Thyroid gland (tissue), 4 donors: Measurements from ENCODE around the gene POLE3. TPM values are rescaled to one million over a fixed set of nuclear protein-coding genes. Genes with fewer than 3 reads are reported as not detected.

Source experiments
- DNase-seq, 2 donors: peaks; one replicate each; pipeline ENCODE4 v3.0.0-alpha.2; 2019
- H3K27ac ChIP-seq, 3 donors: fragments of 200-600 bp; sonication (generic); 1 replicate in 2 of 3; 2 replicates in 1 of 3; pipeline ENCODE4 v1.5.1; 2016 to 2019; ENCODE audit warnings: mild to moderate bottlenecking in 1 of 3, moderate library complexity in 1 of 3
- H3K27me3 ChIP-seq: fragments of 200-600 bp; sonication (generic); one replicate; pipeline ENCODE4 v1.5.1; 2019
- H3K36me3 ChIP-seq, 2 donors: fragments of 200-600 bp; sonication (generic); one replicate each; pipeline ENCODE4 v1.5.1; 2016 to 2019
- H3K4me1 ChIP-seq, 2 donors: fragments of 200-600 bp; sonication (generic); one replicate each; pipeline ENCODE4 v1.5.1; 2017 to 2019
- H3K4me3 ChIP-seq, 3 donors: fragments of 200-600 bp; sonication (generic); replicated peaks in 1 of 3; 1 replicate in 2 of 3; 2 replicates in 1 of 3; pipeline ENCODE4 v1.5.1; 2016; ENCODE audit warnings: mild to moderate bottlenecking in 1 of 3
- H3K9me3 ChIP-seq: fragments of 200-600 bp; sonication (generic); one replicate; pipeline ENCODE4 v1.5.1; 2017
- CTCF ChIP-seq, 6 experiments: fragments of 200-600 bp in 3 of 6; fragments of 450-650 bp in 3 of 6; sonication (generic) in 3 of 6; IDR thresholded peaks; one replicate each; pipeline ENCODE4 v1.5.1; 2016 to 2019; ENCODE audit warnings: antibody characterized with exemption in 6 of 6, mild to moderate bottlenecking in 2 of 6, inconsistent platforms in 1 of 6, moderate library complexity in 1 of 6
- POLR2A ChIP-seq, 2 donors: fragments of 450-650 bp; IDR thresholded peaks; one replicate each; pipeline ENCODE4 v1.6.1; 2017; ENCODE audit warnings: antibody characterized with exemption in 2 of 2, mild to moderate bottlenecking in 2 of 2, moderate library complexity in 1 of 2
- WGBS, 2 donors: methylation state at CpG; one replicate each; pipeline ENCODE4 v1.1.5; 2017; 5-methylcytosine and 5-hydroxymethylcytosine counted together
- intact Hi-C: fragments of 100-400 bp; cut with DNase I; formaldehyde crosslinking; loops from one replicate; pipeline ENCODE4 v1.15.1; 2023
- total RNA-seq, 4 donors: library from RNA; depleted of rRNA; stranded (reverse); fragments of >200 nt; gene quantifications; one replicate each; pipeline ENCODE4 v1.2.3, GENCODE V29; 2016

Gene POLE3
- 10 to 100 TPM; 29.2 to 54.9 (median 33.5) TPM for total RNA-seq

DNA sequence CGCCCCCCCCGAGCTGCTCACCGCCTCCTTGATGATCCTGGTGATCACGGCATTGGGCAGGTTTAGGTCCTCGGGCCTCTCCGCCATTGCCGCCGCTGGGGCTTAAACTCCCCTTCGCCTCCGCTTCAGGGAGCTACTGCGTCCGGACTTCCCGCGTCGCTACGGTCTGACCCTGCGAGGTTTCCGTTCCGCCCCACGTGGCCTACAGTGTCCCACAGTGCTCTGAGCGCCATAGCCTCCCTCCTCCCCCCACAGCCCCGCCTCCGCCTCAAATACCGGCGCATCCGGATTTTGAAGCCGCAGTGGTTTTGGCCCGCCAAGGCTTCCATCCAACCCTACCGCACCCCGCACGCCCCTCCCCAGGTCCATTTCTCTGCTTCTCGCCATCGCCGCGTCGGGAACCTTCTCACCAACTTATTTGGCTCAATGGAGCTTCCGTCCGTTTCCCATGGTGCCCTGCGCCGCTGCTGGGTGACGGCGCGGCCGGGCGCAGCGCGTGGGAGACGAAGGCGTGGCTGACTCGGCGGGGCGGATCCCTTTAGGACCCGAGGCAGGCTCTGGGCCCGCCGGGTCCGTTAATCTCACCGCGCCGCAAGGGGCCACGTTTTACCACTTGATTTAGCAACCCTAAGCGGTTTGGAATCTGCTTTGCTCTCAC is at the start of gene POLE3, which contains the start of gene C9orf43:
Gene POLE3 (minus strand): TSS at position 469 of the 658 bp plus-strand sequence. CDS start 382 bp downstream, at position 87.
Gene C9orf43 (plus strand): TSS at position 541 of the 658 bp plus-strand sequence. CDS start 2,747 bp downstream, outside the sequence.
- no peaks in the 10 kb centered on the region for H3K27me3 ChIP-seq
- DNase-seq = peak; percentile 94 to 95
- H3K36me3 ChIP-seq = peaks cover 10 to 11% of the 10 kb centered on the region in 2 donors
- peak within 1 kb of the TSS; percentile 97 to 99 (median 99) for H3K27ac ChIP-seq
- 0% methylated on average over 46 to 53 of the region's 61 CpGs for WGBS, 2 donors
- H3K4me3 ChIP-seq = peak within 1 kb of the TSS; percentile 67 to 79 (median 67)
- H3K4me1 ChIP-seq = peaks cover 6 to 11% of the 10 kb centered on the region in 2 donors
- intact Hi-C loops = no loop called here
- no peaks in the 10 kb centered on the region for H3K9me3 ChIP-seq
- peak in 1 of 2 donors; percentile 88 for TF ChIP-seq POLR2A (IDR thresholded peaks at IDR 0.05)
- TF ChIP-seq CTCF (IDR thresholded peaks at IDR 0.05) = peak in 1 of 6 experiments; percentile 27

DNA sequence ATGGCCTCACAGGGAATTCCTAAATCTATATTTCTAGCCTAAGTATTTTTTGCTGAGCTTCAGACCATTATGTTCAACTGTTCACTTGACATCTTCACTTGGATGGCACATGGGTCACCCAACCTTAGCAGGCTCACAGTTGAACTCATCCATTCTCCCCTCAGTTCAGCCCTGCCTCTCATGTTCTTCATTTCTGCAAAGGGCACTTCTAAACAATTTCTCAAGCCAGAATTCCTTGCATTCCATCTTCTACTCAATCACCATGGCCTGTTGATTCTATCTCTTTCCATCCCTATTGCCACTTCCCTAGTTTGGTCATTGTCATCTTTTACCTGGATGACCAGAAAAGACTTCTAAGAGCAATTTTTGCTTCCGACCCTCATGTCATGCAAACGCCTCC is 45.8 kb upstream of the POLE3 start:
- Histone ChIP-seq H3K4me1 (peaks cover 30 to 35% of the 10 kb centered on the region in 2 donors), H3K9me3 (no peaks in the 10 kb centered on the region), H3K27ac (peak overlapping the region; percentile 87 to 92 (median 91)), H3K4me3 (no peak overlapping the region), H3K36me3 (no peaks in the 10 kb centered on the region), H3K27me3 (no peaks in the 10 kb centered on the region)
- 84 to 85% methylated on average over 2 of the region's 2 CpGs for WGBS, 2 donors
- intact Hi-C loops = no loop called here
- TF ChIP-seq CTCF (IDR thresholded peaks at IDR 0.05) = no peak
- no peak for TF ChIP-seq POLR2A (IDR thresholded peaks at IDR 0.05)
- DNase-seq = peak; percentile 36 to 40

DNA sequence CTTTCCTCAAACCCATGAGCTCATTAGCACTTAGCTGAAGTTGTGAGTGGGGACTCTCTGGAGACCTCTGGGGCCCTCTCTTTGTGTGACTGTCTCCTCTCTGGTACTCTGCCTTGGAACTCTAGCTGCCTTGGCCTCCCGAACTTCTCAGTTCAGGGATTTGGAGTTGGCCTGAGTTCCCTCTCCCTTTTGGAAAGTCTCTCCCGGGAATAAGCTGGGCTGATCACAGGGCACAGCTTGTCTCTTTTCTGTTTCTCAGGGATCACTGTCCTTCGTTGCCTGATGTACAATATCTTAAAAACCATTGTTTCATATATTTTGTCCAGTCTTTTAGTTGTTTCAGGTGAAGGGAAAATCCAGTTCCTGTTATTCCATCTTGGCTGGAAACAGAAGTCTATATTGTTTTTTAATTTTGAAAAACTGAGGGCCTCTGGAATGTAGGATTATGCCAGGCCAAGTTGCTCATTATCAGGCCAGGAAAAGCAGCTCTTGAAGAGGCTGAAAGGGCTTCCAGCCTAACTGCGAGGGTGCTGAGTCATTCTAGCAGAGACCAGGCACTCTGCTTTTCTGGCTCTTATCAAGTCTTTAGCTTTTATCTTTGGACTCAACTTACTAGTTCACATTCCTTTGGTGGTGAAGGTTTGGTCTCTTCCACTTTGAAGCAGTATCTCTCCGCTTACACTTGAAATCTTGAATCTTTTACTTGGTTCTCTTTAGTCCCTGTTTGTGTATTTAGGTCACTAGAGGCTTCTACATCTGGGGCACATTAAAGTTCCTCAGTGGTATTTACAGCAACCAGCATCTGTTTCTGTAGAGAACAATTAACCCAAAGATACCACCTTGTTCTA is 44.7 kb upstream of the POLE3 start:
- intact Hi-C loops = no loop called here
- TF ChIP-seq CTCF (IDR thresholded peaks at IDR 0.05) (no peak), POLR2A (IDR thresholded peaks at IDR 0.05) (no peak)

GRCh38 chr9:113452113-113452605 is 41.7 kb upstream of the POLE3 start:
- Histone ChIP-seq H3K36me3 (no peaks in the 10 kb centered on the region), H3K4me3 (no peak overlapping the region), H3K27ac (no peak overlapping the region), H3K9me3 (no peaks in the 10 kb centered on the region), H3K27me3 (no peaks in the 10 kb centered on the region), H3K4me1 (peaks cover 30 to 40% of the 10 kb centered on the region in 2 donors)
- 87% methylated on average over 4 of the region's 4 CpGs for WGBS, 2 donors
- no peak for DNase-seq
- TF ChIP-seq CTCF (IDR thresholded peaks at IDR 0.05) (no peak), POLR2A (IDR thresholded peaks at IDR 0.05) (no peak)
- intact Hi-C loops = no loop called here

More for the DNA sequence above, 44.7 kb upstream of the POLE3 start:
- peak overlapping the region; percentile 87 to 92 (median 91) for H3K27ac ChIP-seq
- no peaks in the 10 kb centered on the region for H3K36me3 ChIP-seq
- H3K27me3 ChIP-seq = no peaks in the 10 kb centered on the region
- DNase-seq = peak; percentile 77 to 79
- WGBS, 2 donors = 25 to 30% methylated on average over 5 of the region's 5 CpGs
- no peak overlapping the region for H3K4me3 ChIP-seq
- H3K9me3 ChIP-seq = no peaks in the 10 kb centered on the region
- H3K4me1 ChIP-seq = peaks cover 30 to 39% of the 10 kb centered on the region in 2 donors
